ENCODE data around the gene RHOV.

Gene RHOV

GRCh38 chr15:40852529-40852928 is 21.5 kb downstream of the RHOV start:
- CTCF ChIA-PET, result no interaction called here

GRCh38 chr15:40850576-40851112 is 23.4 kb downstream of the RHOV start:
- TF ChIP-seq CTCF (IDR thresholded peaks at IDR 0.05; ENCODE audit: control extremely low read depth, extremely low read depth, low read depth, missing control alignments), result no peak
- ChIA-PET POLR2A (no interaction called here), CTCF (interaction anchor here (1.6 kb wide), 1 partner anchor 43 kb away, joined by 6 read pairs; the partner anchor contains the start of gene VPS18)
- no peak for DNase-seq (ENCODE audit: extremely low spot score)

More at GRCh38 chr15:40852529-40852928, 21.5 kb downstream of the RHOV start:
- POLR2A ChIA-PET, result interaction anchor here (0.6 to 0.7 kb wide), 3 partner anchors 8 to 408 kb away, joined by 3 to 4 read pairs (median 4); no protein-coding TSS in a partner anchor
- DNase-seq (ENCODE audit: extremely low spot score), result no peak
- TF ChIP-seq CTCF (IDR thresholded peaks at IDR 0.05; ENCODE audit: control extremely low read depth, extremely low read depth, low read depth, missing control alignments), result no peak

GRCh38 chr15:40847223-40847961 is 26.6 kb downstream of the RHOV start:
- TF ChIP-seq CTCF (IDR thresholded peaks at IDR 0.05; ENCODE audit: control extremely low read depth, extremely low read depth, low read depth, missing control alignments), result no peak
- DNase-seq (ENCODE audit: extremely low spot score), result peak; percentile 81

GRCh38 chr15:40846841-40847222 is 27.2 kb downstream of the RHOV start:
- no peak for TF ChIP-seq CTCF (IDR thresholded peaks at IDR 0.05; ENCODE audit: control extremely low read depth, extremely low read depth, low read depth, missing control alignments)
- ChIA-PET POLR2A (no interaction called here), CTCF (interaction anchor here (0.8 to 1.7 kb wide), 7 partner anchors 9 to 172 kb away, joined by 3 to 6 read pairs (median 3); partner anchors contain the start of gene VPS18)
- DNase-seq (ENCODE audit: extremely low spot score), result no peak

More at GRCh38 chr15:40847223-40847961, 26.6 kb downstream of the RHOV start:
- ChIA-PET CTCF (interaction anchor here (0.8 to 1.7 kb wide), 7 partner anchors 9 to 172 kb away, joined by 3 to 6 read pairs (median 3); partner anchors contain the start of gene VPS18), POLR2A (interaction anchor here (0.5 kb wide), 1 partner anchor 648 kb away, joined by 3 read pairs; no protein-coding TSS in a partner anchor)

- no peak for TF ChIP-seq CTCF (IDR thresholded peaks at IDR 0.05; ENCODE audit: control extremely low read depth, extremely low read depth, low read depth, missing control alignments)
- CTCF ChIA-PET, result interaction anchor here (1.3 to 1.7 kb wide), 2 partner anchors 33 to 57 kb away, joined by 3 read pairs; no protein-coding TSS in a partner anchor
- POLR2A ChIA-PET, result no interaction called here
- no peak for DNase-seq (ENCODE audit: extremely low spot score)
Measured at GRCh38 chr15:40845511-40846284, 28.3 kb downstream of the RHOV start.

- ChIA-PET POLR2A (interaction anchor here (0.5 kb wide), 1 partner anchor 12 kb away, joined by 4 read pairs; no protein-coding TSS in a partner anchor), CTCF (interaction anchor here (1.1 to 1.3 kb wide), 2 partner anchors 31 to 58 kb away, joined by 3 read pairs; no protein-coding TSS in a partner anchor)
- TF ChIP-seq CTCF (IDR thresholded peaks at IDR 0.05; ENCODE audit: control extremely low read depth, extremely low read depth, low read depth, missing control alignments), result no peak
- no peak for DNase-seq (ENCODE audit: extremely low spot score)
Measured at GRCh38 chr15:40845036-40845435, 29.0 kb downstream of the RHOV start.

Data from GM10248 (cell line).